Stimulated activated naive CD4-positive, alpha-beta T cell treated with Interleukin-2 at 50 U/mL for 16 hours (primary cell): ENCODE data around the gene TDP1.

ENCODE experiments used
- DNase-seq: peaks from one replicate; lab custom pipeline; 2025; lab: John Stamatoyannopoulos, UW

The TDP1 gene

DNA sequence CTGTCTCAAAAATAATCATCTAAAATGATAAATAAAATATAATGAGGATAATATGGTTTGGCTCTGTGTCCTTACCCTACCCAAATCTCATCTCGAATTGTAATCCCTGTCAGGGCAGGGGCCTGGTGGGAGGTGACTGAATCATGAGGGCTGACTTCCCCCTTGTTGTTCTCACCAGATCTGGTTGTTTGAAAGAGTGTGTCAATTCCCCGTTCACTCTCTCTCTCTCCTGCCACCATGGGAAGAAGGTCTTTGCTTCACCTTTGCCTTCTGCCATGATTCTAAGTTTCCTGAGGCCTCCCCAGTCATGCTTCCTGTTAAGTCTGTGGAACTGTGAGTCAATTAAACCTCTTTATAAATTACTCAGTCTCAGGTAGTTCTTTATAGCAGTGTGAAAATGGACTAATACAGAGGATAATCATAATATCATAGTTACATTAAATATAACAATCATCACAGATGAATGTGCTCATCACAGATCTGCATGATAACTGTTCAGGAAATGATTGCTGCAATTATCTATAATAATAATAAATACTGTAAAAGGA lies 13.8 kb upstream of the TDP1 start:
- DNase-seq: no peak

DNA sequence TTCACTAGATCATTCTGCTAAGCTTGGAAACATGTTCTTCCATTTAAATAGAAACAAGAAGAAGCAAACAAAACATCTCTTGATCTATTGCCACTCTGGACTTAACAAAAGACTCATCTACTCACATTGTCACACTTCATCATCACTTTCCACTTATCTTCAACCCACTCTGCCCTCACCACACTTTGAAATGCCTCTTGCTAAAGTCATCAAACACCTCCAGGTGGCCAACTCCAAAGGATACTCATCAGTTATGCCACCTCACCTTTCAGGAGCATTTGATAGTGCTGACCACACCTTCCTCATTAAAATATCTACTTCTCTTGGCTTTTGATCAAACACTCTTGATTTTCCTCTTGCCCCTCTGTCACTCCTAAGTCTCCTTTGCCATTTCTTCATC lies 8.4 kb upstream of the TDP1 start:
- no peak for DNase-seq

DNA sequence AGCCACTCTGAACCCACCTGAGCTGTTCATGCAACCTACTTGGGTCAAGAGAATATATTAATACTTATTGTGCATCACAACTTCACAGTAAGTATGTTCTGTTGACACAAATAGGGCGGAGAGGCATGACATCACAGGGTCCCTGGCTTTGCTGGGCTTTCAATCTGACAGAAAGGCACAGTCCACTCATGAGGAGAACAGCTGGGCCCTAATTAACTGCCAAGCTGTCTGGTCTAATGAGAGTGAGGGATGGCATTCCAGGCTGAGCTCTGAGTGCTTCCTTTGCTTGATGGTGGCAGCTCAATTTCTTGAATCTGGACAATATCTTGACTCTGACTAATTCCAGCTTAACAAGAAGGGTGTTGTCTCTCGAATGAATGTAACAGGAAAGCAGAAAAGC lies 3.2 kb upstream of the TDP1 start:
- no peak for DNase-seq

DNA sequence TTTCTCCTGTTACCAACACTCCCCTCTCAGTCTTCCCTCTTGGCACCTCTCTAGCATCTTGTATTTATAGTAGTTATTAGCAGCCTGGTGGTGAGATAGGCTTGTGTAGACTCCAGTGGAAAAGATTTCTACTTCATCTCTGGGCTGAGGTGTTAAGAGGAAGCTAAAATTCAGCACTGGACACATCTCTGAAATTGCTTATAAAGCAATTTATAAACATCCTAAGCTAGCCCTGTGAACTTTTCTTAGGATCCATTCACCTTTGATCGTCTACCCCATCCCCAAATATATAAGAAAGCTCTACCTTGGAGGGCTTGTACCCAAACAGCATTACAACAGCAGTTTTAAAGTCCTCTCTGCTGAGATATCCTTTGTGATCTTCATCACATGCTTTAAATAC lies 2.1 kb upstream of the TDP1 start:
- DNase-seq: no peak

DNA sequence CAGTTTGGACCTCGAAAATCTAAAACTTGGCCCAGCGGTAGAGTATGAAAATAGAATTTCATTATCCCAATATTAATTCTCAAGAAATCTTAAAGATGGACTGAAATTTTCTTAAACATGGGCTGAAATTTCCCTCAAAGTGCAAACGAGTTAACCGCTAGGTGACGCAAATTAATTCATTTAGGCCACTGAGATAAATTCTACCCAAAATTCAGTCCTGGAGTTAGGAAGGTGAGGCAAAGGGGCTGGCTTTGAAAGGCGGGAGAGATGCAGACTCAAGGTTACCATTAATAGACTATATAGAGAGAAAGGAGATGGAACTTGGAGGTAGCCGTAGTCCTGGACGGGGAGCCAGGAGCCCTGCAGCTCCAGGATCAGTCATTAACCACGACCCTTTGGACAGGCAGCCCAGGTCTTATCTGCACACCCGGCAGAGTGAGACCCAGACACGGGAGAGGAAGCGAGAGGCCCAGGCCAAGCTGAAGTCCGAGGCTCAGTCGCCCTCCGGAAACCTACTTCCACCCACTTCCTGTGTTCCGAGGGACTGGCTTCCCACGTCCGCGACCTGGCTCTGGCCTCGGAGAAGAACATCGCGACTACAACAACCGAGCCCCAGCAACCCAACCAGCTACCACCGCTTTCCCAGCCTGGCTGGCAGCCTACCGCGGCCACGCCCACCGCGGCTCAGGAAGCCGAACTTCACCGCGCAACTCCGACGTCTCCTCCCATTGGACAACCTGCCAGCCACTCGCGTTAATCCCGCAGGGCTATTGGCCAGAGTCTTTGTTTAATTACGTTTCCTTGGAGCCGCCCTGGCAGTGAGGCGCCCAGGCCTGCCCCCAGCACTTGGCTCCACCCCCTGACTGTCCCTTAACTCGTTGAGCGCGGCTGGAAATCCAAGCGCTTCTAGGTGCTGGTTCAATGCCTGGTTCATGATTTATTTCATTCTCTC lies 1.4 kb upstream of the TDP1 start, which contains the start of gene EFCAB11:
TSS of gene EFCAB11 (minus strand) at position 661 of the 952 bp plus-strand sequence. CDS start at position 591, 70 bp downstream.
- peak; percentile 97 for DNase-seq

DNA sequence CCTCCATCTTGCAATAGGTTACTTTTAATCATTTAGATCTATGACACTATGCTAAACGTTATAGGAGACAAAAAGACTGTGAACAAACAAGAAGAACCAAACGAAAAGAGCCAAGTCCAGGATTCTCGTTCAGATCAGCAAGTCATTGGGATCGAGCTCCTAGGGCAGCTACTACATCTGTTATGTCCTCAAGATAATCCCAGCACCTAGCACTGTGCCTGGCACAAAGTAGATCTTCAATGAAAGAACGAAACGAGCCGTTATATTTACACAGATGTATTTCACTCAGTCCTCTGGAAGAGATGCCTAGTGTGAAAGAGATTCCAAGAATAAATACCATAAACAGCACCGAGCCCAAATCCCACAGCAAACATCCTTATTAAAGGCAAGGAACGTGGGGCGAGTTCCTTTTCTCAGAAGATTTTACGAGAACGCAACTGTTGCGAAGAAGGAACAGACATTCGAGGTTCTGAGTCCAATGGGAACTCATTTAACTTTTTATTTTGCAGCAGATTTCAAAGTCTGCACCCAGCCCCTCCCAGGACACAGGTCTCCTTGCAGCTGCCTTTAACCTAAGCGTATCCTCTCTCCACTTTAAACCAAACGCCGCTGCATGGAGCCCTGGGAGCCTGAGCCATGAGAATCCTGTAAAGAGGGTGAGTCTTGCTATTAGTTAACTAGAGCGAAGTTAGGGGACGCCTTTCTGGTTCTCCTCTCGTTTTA lies 544 bp upstream of the TDP1 start:
- DNase-seq: no peak

DNA sequence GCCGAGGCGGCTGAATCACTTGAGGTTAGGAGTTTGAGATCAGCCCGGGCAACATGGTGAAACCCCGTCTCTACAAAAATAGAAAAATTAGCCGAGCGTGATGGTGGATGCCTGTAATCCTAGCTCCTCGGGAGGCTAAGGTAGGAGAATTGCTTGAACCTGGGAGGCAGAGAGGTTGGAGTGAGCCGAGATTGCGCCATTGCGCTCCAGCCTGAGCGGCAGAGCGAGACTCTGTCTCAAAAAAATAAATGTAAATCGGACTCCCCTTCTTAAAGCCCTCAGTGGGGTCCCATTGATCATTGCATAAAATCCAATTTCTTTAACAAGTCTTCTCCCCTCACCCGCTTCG lies 908 bp downstream of the TDP1 start:
- DNase-seq: no peak

DNA sequence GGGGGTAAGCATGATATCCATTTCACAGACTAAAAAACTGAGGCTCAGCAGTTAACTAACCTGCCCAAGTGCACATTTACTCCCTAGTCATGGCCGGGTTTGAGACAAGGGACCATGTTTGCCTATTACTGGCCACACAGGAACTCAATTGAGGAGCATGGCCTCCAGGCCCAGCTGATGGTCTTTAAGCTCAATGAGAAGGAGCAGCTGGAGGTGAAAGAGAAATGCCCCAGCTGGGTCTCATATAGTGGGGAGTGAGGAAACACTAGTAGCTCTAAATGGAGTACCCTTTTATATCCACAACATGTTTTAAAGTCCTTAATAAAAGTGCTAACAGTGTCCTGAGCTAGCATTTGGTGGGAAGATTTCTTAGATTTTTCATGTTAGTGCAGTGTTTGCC lies 1.6 kb downstream of the TDP1 start:
- DNase-seq: no peak

DNA sequence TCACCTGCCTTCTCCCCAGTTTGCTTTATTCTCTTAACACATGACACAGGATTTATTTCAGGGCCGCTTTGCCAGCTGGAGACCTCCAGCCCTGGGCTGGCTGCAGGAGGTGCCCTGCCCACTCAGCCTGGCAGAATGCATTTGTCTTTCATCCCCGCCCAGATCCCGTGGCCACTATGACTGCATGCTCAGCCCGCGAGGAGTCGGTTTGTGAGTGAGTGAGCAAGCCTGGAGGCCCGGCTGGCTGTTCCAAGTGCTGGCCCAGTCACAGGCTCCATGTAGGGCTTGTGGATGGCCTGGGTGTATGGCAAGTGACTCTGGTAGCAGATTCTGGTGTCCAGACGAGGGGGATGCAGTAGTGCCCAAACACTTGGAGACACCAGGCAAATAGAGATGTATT lies 2.1 kb downstream of the TDP1 start:
- DNase-seq: no peak

DNA sequence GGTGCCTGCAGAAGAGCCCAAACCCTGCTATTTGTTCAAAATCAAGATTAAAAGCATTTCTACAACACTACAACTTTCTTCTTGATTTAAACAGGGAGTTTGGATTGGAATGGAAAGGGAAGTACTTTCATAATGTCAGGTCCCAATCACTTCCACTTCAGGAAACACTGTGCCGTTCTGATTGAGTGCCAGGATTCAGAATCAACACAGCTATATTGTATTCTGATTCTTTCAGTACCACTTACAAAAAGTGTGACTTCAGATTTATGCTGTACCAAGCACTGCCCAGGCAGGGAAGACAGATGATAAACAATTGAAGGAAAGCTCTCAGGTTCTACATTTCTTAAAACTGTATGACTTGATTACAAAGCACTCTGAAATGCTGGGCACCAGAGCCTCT lies 3.2 kb downstream of the TDP1 start:
- DNase-seq: no peak

DNA sequence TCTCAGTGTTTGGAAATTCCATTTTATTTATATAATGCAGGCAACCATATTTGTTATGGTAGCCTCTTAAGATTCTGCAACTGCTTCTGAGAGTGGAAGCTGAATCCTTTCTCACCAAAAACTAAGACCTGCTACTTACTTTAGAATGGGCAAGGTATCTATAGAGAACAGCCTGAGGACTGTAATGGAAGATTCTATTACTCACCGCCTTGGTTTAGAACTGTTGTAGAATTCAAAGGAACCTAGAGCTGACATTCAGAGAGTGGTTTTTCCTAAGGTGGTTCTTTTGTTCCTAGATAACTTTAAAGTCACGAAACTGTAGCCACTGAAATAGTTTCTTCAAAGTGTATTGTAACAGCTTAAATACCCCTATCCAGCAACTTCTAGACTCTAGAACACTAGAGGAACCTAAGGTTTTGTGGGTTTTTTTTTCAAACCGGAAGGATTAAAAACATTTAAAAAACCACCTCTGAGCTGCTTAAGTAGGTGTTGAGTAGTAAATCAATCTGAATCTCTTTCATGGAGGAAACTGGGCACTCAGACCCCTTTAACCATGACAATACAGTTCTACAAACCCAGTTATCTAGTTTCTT lies 4.2 kb downstream of the TDP1 start:
- no peak for DNase-seq

DNA sequence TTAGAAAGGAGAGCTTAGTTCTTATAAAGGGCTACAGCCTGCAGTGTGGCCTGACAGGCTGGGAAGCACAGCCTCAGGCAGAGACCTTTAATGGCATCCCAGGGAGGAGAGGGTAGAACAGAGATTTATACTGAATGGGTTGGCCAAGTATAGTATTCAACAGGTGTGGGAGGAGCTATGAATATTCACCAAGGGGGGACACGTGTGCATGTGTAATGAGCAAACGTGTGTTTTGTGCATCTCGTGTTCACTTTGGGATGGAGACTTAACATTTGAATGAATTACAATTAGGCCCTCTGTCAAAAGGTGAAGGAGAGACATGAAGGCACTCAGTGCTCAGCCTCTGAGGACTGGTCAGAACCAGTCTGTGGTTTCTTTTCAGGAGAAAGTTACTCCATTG lies 5.2 kb downstream of the TDP1 start:
- DNase-seq: no peak

DNA sequence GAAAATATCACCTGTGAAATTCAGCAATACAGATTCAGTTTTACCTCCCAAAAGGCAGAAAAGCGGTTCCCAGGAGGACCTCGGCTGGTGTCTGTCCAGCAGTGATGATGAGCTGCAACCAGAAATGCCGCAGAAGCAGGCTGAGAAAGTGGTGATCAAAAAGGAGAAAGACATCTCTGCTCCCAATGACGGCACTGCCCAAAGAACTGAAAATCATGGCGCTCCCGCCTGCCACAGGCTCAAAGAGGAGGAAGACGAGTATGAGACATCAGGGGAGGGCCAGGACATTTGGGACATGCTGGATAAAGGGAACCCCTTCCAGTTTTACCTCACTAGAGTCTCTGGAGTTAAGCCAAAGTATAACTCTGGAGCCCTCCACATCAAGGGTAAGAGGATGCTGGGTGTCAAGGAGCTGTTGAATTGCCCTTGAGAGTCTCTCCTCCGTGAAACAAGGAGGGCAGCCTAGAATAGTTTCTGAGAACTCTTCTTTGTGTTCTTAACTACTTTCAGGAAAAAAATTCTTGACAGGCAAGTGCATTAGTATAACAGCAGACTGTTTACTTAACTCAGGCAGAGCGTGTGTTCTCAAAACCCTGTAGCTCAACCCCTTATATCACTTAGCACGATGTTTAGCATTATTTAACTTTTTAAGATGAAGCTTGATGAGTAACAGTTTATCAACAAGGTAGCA lies 7.7 kb downstream of the TDP1 start:
- no peak for DNase-seq

DNA sequence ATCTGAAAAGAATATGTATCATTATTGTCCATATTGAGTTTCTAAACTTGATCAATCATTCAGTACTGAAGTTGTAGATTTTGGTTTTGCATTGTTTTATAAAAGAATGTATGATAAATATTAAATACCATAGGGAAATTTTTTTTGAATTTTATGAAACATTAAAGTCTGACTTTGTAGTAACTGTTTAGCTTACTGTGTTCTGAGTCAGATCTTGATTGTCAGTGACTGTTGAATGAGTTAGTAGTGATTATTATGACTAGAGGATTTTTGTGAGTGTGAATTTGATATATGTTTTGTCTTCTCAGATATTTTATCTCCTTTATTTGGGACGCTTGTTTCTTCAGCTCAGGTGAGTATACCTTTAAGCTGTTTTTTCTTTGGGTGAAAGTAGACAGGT lies 10.1 kb downstream of the TDP1 start:
- DNase-seq: no peak

DNA sequence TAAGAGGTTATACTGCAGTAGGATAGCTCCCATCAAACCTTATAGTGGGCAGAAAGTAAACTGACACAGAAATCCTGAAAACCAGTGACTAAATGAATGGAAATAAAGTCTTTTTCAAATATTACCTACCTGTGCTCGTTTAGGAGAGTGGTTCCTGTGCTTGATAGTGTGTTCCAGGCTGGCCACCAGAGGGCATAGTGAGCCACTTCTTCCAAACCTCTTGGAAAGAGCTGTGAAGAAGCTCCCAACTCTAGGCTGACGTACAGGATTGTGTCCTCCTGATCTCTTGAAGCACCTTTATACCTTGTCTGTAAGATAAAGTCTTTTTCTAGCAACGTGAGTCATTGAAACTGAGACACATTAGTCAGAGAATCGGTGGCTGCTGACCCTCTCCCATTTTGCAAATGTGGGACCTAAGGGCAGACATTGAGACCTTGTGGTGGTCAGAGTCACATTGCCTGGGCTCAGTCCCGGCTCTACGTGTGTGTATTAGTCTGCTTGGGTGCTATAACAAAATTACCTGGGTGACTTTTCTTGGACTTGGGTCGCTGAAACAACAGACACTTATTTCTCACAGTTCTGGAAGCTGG lies 17.6 kb downstream of the TDP1 start:
- DNase-seq: peak; percentile 11

DNA sequence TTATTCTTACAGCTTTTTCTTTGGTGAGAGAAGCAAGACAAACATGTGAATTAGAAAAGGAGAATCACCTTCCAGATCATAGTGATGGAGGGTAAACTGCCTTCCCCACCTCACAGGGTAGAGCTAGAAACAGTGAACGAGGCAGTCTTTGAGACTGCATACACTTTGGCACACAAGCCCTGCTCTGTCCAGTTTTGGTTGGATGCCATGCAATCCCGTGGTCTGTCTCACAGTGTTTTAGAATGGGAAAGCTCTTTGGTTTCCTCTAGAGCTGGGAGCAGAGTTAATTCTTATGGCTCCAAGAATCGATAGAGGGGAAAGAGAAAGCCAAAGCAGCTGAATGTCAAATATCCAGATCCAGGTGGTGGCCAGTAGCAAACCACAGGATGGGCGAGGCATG lies 21.9 kb downstream of the TDP1 start:
- no peak for DNase-seq

DNA sequence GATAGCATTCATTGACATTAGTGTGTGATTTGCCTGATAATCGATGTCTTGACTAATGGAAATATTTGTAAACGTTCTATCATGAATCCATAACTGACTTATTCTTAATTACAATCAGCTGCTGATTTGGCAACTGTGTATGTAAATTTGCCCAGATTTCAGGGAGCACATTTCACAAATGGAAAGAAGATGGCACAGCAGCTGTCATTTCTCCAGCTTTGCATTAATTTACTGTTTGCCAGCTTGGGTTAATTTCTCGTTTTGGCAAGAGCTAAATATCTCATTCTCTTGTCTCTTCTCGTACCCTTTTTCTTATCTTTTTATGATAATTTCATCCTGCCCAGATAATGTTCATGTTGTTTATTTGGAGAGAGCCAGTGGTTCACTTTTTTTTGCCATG lies 22.9 kb downstream of the TDP1 start:
- DNase-seq: no peak

DNA sequence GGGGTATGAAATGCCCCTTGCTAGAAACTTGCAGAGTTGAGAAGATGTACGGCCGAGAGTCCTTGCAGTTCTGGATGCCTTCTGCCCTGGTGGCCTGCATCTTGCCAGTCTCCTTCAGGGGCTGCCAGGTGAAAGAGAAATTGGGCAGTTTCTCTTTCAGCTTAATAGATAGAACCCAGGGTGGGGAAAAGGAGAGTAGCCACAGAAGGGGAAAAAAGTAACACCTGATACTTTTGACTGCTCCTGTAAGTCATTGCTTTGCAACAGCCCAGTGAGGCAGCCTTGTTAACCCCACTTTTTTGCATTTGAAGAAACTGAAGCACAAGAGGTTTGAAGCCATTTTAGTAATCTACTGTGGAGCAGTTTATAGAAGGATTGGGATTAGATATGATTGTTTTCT lies 27.6 kb downstream of the TDP1 start:
- no peak for DNase-seq

DNA sequence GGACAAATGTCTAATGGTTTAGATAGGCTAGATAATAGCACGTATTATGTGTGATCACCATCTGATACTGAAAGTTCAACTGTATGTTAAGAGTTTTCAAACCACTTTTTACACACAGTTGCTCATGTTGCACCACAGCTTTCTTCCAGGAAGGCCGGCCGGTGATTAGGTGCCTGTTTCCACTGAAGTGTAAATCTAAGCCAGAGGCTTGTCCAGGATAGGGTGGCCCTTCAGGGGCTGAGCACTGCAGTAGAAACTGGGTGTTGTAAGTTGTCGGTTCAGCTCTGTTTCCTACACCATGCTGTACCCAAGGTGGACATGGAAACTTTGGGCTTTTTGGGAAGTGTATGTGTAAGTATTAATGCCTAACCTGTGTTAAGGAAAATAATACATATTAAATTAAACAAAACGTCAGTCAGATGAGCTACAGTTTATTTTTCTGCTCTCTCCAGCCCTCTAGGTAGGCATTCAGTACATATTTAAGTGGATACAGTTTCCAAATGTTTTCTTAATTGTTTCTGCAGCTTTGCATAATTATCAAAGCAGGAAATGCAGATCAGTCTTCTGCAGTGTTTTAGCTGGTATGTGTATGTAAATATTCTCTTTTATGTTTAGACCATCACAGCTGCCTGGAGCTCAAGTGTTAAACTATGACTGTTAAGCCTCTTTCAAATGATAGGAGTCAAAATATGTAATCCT lies 30.9 kb downstream of the TDP1 start:
- no peak for DNase-seq

DNA sequence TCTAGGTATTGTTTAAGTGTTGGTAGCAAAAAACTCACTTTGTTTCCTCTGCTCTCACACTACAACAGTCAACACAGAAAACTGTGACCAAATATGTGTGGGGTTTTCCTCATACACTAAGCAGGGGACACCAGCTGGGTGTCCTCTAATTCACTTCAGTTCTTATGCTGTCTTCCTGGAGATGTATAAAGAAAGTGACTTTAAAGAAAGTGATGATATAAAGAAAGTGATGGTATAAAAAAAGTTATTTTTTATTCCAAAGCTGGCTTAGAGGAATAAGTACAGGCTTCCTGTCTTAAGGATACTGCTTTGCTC lies 31.4 kb downstream of the TDP1 start:
- DNase-seq: no peak

DNA sequence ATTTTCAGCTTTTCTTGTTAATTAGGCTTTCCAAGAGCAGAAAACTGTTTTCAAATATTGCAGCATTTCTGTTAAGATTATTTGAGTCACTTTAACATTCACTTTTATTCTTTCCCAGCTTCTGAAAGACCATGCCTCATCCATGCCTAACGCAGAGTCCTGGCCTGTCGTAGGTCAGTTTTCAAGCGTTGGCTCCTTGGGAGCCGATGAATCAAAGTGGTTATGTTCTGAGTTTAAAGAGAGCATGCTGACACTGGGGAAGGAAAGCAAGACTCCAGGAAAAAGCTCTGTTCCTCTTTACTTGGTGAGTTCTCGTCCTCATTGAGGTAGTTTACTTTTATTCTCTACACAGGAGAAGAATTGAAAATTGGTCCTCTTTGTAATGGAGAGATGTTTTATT lies 33.1 kb downstream of the TDP1 start:
- no peak for DNase-seq
